Fibroblast of mammary gland (primary cell): ENCODE results near the gene TAF1A.

Source experiments
- DNase-seq: peaks from one replicate; pipeline ENCODE4 v3.0.0-alpha.2; 2010; ENCODE audit warnings: low read depth
- H3K4me3 ChIP-seq: 2 replicates; pipeline ENCODE4 v1.5.1; 2011; ENCODE audit warnings: low read depth, mild to moderate bottlenecking, low read length, moderate library complexity; ENCODE audit not compliant: control insufficient read depth
- CTCF ChIP-seq: conservative IDR thresholded peaks from 2 replicates; pipeline ENCODE4 v1.5.1; 2011; ENCODE audit warnings: low read depth, low read length, inconsistent platforms; ENCODE audit not compliant: control insufficient read depth, insufficient read depth

The TAF1A gene

GRCh38 chr1:222582099-222582774 lies 7.5 kb downstream of the TAF1A start:
- peak; percentile 62 for DNase-seq
- H3K4me3 ChIP-seq, result no peak overlapping the region
- TF ChIP-seq CTCF, result no peak

GRCh38 chr1:222579316-222579715 lies 10.4 kb downstream of the TAF1A start:
- DNase-seq, result no peak
- no peak for TF ChIP-seq CTCF

GRCh38 chr1:222570837-222571236 lies 18.9 kb downstream of the TAF1A start:
- H3K4me3 ChIP-seq, result no peak overlapping the region
- no peak for DNase-seq
- no peak for TF ChIP-seq CTCF

More at GRCh38 chr1:222579316-222579715, 10.4 kb downstream of the TAF1A start:
- no peak overlapping the region for H3K4me3 ChIP-seq

- no peak for DNase-seq
- H3K4me3 ChIP-seq, result no peak overlapping the region
- TF ChIP-seq CTCF, result no peak
Measured at GRCh38 chr1:222561656-222562055, 28.1 kb downstream of the TAF1A start.

GRCh38 chr1:222557574-222557973 lies 32.2 kb downstream of the TAF1A start:
- H3K4me3 ChIP-seq, result no peak overlapping the region
- TF ChIP-seq CTCF, result no peak
- no peak for DNase-seq

GRCh38 chr1:222557148-222557547 lies 32.6 kb downstream of the TAF1A start:
- DNase-seq, result peak; percentile 47
- TF ChIP-seq CTCF, result no peak
- no peak overlapping the region for H3K4me3 ChIP-seq
